ENCODE results near the gene NOVA1.

Gene NOVA1

GRCh38 chr14:26593357-26593756 lies 4.5 kb downstream of the NOVA1 start:
- no peak for DNase-seq (ENCODE audit: low spot score)

GRCh38 chr14:26589925-26590324 lies 7.9 kb downstream of the NOVA1 start:
- DNase-seq (ENCODE audit: low spot score): no peak

DNA sequence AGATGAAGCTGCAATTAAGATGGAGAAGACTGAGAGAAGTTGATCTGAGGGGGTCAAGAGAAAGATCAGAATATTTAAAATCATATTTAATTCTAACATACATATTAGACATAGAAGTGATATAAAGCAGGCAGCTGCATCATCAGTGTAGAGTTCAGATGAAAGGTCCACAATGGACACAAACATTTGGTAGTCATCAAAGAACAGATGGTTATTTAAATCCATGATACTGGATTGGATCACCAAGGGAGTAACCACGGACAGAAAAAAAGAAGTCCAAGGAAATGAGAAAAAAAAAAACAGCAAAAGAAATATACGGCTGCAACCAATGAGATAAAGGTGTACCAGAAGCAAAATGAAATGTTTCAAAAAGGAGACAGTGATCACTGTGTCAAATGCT lies 20.1 kb downstream of the NOVA1 start:
- no peak for DNase-seq (ENCODE audit: low spot score)

DNA sequence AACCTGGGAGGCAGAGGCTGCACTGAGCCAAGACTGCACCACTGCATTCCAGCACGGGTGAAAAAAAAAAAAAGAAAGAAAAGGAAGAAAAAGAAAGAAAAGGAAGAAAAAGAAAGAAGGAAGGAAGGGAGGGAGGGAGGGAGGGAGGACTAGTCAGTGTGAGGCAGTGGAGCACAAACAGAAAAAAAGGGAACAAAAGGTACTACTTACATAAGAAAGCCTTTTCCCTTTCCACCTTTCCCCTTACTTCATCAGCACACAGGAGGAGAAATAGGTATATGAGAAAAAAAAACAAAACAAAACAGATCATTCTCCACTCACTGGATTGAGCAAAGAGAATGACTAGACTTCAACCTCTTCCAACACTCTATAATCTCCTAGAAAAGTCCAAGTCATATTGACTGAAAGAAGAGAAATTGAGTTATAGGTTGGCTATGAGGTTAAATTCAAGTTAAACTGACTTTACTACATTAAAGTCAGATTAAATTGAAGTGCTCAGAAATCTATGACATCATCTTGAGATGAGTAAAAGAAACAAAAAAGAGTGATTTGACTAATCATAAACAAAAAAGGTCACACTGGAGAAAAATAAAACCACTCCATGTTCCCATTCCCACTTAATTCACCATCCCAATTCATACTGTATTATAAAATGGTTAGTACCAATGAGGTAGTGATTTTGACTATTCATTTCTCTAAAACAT lies 43.6 kb downstream of the NOVA1 start:
- DNase-seq (ENCODE audit: low spot score): no peak

DNA sequence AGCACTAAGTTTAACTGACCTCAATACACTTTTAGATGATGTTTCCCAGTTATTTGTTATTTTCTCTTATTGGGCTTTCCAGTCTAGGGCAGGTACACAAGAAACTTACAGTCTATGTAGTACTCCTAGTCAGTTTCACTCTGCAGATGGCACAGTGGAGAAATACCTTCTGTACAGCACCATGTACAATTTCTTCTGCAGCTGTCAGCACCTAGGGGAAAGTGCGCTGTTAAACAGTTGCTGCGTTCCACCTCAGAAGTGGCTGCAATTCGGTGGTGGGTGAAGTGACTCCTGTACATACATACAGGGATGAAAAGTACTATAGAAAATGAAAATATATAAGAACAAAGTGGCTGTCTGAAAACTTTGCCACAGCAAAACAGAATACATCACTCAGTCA lies 48.3 kb downstream of the NOVA1 start:
- DNase-seq (ENCODE audit: low spot score): no peak

DNA sequence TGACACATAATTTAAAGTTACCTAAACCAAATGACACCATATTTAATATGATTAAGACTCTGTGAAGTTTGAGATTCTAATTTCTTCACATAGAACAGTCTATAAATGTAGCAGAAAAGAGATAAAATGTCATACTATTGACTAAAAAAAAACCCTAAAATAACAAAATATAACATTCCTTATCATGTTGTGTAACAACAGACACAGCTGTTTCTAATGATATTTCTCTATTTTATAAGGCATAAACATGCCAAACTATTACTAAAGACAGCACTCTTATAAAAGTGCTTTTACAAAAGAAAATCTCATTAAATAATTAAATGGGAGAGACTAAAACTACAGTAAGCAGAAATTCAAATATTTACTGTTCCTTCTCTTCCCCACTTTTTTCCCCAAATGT lies 49.4 kb downstream of the NOVA1 start:
- no peak for DNase-seq (ENCODE audit: low spot score)

DNA sequence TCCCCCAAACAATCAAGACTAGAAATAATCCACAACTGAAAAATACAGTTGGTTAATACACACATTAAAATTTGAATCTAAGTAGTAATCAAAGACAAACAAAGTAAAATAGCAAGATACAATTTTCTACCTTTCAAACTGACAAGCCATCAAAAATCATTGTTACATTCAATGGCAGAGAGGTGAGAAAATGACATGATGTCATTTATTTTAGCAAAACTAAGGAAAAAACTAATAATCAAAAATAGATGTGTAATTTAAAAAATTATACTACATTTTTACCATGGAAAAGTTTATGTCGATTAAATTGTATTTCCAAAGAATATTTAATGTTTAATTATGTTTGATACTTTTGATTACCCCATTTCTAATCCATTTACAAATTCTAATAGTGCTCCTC lies 59.7 kb downstream of the NOVA1 start:
- DNase-seq (ENCODE audit: low spot score): no peak

- no peak for DNase-seq (ENCODE audit: low spot score)
Measured at GRCh38 chr14:26531894-26532293, 65.9 kb downstream of the NOVA1 start.

- no peak for DNase-seq (ENCODE audit: low spot score)
Measured at GRCh38 chr14:26528415-26529182, 69.2 kb downstream of the NOVA1 start.

DNA sequence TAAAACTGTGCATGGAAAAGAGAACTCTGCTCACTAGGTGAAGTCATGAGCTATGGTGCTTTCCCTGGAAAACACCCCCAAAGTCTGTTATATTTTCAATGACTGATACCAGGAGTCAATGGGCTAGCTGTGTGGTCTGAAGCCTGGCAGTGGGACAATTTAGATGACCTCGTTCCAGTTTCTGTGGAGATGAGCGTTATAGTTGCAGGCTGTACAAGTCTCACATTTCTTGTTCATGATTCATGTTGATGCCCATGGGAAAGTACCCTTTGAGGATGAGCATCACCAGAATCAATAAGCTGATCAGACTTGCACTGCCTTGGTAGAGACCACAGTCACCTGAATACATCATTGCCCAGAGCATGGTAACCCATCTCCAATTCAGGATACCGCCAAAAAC lies 70.7 kb downstream of the NOVA1 start:
- DNase-seq (ENCODE audit: low spot score): no peak

DNA sequence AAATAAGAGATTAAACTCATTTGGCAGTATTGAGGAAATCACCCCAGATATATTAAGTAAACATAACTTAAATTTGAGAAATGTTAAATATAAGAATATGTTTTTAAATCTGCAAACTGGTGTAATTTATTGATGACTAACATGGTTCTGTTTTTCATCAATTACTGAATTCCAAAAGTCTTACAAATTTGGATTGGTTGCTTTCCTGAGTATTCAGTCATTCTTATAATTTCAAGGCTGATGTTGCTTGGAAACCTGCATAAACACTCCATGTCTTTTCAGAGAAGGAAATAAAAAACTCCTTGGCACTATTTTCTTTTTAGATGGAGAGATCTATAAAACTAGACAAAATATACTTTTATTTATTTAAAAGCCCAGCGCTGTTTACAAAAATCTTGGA lies 71.7 kb downstream of the NOVA1 start:
- DNase-seq (ENCODE audit: low spot score): no peak

DNA sequence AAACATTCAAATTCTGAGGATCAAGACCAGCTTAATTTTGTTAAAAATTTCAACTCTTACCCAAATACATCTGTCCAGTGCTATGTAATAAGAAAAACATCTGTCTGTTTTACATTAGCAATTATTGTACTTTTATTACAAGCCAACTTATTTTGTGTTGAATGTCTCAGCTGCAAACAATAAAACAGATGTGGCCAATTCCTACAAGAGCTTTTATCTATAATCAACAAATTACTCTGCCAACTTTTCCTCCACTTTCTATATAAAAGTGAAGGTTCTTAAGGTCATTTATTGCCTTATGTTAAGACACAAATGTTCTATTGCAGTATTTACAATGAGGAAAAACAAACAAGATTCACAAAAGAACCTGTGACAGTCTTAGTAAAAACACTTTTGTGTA lies 72.7 kb downstream of the NOVA1 start:
- DNase-seq (ENCODE audit: low spot score): no peak

- DNase-seq (ENCODE audit: low spot score): no peak
Measured at GRCh38 chr14:26522967-26523366, 74.9 kb downstream of the NOVA1 start.

- no peak for DNase-seq (ENCODE audit: low spot score)
Measured at GRCh38 chr14:26517771-26518170, 80.1 kb downstream of the NOVA1 start.

- DNase-seq (ENCODE audit: low spot score): no peak
Measured at GRCh38 chr14:26500028-26500427, 97.8 kb downstream of the NOVA1 start.

- DNase-seq (ENCODE audit: low spot score): no peak
Measured at GRCh38 chr14:26499546-26499945, 98.3 kb downstream of the NOVA1 start.

DNA sequence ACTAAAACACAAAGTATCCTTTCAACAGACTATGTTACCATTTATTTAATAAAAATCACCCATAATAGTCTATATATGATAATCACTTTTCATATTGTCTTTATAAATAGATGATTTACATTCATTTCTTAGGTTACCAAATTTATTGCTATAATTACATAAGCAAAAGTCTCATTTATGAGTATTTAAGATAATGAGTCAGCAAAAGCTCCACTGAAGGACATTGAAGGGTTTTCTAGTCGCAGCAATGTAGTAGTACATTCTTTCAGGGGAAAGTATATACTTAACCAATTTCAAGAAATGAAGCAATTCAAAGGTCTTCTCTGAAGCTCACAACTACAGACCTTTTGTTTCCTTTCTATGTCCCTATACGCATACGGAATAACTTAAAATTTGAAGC lies 110.9 kb downstream of the NOVA1 start:
- no peak for DNase-seq (ENCODE audit: low spot score)

GRCh38 chr14:26484562-26484961 lies 113.3 kb downstream of the NOVA1 start:
- no peak for DNase-seq (ENCODE audit: low spot score)

DNA sequence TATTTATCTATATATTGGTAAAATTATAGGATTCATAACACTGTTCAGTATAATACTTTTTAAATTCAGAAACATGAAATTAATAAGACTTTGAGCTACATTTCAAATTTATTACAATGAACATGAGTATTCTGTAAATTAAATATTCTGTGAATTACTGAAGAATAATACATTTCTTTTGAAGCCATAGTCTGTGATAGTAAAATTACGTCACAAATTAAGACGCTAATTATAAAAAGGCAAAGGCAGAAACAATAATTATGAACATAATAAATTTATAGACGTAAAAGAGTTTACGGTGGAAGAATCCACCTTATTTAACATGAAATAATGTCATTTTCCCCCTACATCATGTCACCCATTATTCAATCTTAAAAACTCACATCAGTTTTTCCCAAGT lies 118.9 kb downstream of the NOVA1 start:
- no peak for DNase-seq (ENCODE audit: low spot score)

DNA sequence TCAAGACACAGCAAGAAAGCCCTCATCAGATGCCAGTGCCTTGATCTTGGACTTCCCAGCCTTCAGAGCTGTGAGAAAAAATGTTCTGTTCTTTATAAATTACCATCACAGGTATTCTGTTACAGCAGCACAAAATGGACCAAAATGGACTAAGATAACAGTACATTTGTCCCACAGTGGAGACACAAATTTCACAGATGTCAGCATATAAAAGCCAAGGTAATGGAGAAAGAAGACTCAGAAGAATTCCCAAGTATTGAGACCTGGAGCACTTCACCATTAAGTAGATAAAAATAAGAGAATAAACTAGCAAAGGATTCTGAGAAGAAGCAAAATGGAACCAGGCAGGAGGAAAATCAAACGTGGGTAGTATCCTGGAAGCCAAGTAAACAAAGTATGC lies 131.0 kb downstream of the NOVA1 start:
- DNase-seq (ENCODE audit: low spot score): no peak

GRCh38 chr14:26463136-26463535 lies 134.7 kb downstream of the NOVA1 start:
- no peak for DNase-seq (ENCODE audit: low spot score)

- no peak for DNase-seq (ENCODE audit: low spot score)
Measured at GRCh38 chr14:26454105-26454504, 143.7 kb downstream of the NOVA1 start.

- no peak for DNase-seq (ENCODE audit: low spot score)
Measured at GRCh38 chr14:26448181-26448855, 149.5 kb downstream of the NOVA1 start.
